Uterus (tissue), 4 donors: ENCODE measurements around the gene OFD1. TPM values are rescaled to one million over a fixed set of nuclear protein-coding genes. Genes with fewer than 3 reads are reported as not detected.

Experiments used
- DNase-seq, 2 donors: peaks; one replicate each; pipeline ENCODE4 v3.0.0-alpha.2; 2019 to 2020
- H3K27ac ChIP-seq, 2 donors: fragments of 200-600 bp; sonication (generic); 1 replicate in 1 of 2; 2 replicates in 1 of 2; pipeline ENCODE4 v1.5.1; 2016 to 2018
- H3K27me3 ChIP-seq, 2 donors: fragments of 200-600 bp; sonication (generic); one replicate each; pipeline ENCODE4 v1.5.1; 2018 to 2019; ENCODE audit warnings: control low read depth in 1 of 2
- H3K36me3 ChIP-seq, 2 donors: fragments of 200-600 bp; sonication (generic); one replicate each; pipeline ENCODE4 v1.5.1; 2019; ENCODE audit warnings: control low read depth in 1 of 2
- H3K4me1 ChIP-seq, 2 donors: fragments of 200-600 bp; sonication (generic); one replicate each; pipeline ENCODE4 v1.5.1; 2018 to 2019; ENCODE audit warnings: control low read depth in 1 of 2
- H3K4me3 ChIP-seq, 2 donors: fragments of 200-600 bp; sonication (generic); 1 replicate in 1 of 2; 2 replicates in 1 of 2; pipeline ENCODE4 v1.5.1; 2018 to 2019; ENCODE audit warnings: mild to moderate bottlenecking in 1 of 2
- H3K9me3 ChIP-seq, 2 donors: fragments of 200-600 bp; sonication (generic); one replicate each; pipeline ENCODE4 v1.5.1; 2019; ENCODE audit warnings: control low read depth in 1 of 2
- POLR2A ChIP-seq, 2 donors: fragments of 450-650 bp; IDR thresholded peaks; one replicate each; pipeline ENCODE4 v1.6.1; 2016; ENCODE audit warnings: antibody characterized with exemption in 2 of 2, mild to moderate bottlenecking in 1 of 2, moderate library complexity in 1 of 2
- intact Hi-C: fragments of 100-400 bp; cut with DNase I; formaldehyde crosslinking; loops from one replicate; pipeline ENCODE4 v1.15.1; 2023; ENCODE audit warnings: low total_unique reads
- total RNA-seq, 4 donors: library from RNA; depleted of rRNA in 3 of 4; stranded (reverse); fragments of >200 nt in 3 of 4; gene quantifications; one replicate each; pipeline versions ENCODE4 v1.1.0 to v1.2.4, GENCODE V29; 2014 to 2023
- TF ChIP-seq, protein P1 (sequence below), 4 experiments: fragments of 200-600 bp in 2 of 4; fragments of 450-650 bp in 2 of 4; sonication (generic) in 2 of 4; IDR thresholded peaks; one replicate each; pipeline ENCODE4 v1.5.1; 2016 to 2019; ENCODE audit warnings: antibody characterized with exemption in 4 of 4, mild to moderate bottlenecking in 2 of 4, moderate library complexity in 1 of 4
- donor health status: DM: yes; HTN: yes; CAD: no.

OFD1 gene
- total RNA-seq, 4 donors from 2014 or later, result 24.1 to 172 (median 49.7) TPM

DNA sequence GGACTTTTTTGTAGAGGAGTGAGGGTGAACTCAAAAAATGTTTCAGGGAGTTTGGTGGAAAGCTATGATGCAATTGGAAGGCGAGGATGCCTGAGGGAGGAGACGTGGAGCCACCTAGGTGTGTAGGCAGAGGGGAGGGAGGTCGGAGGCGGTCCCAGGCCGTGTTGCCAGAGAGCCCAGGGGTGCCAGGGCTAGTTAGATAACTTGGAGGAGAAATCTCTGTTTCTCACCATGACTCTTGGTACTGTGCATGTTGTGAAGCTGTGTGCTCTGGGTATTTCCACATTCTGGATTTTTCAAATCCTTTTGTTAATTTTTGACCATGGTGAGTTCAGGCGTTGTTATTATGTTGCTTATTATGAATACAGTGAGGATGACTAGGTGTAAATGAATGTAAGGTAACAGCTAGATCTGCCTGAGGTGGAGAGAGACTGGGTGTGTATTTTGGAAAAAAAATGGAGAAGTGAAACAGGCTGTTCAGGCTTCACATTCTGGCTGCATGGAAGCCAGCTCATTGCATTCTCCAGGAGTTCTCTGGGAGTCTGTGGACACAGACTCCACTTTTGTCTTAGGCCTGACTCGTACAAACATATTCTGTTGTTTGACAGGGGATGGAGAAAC is 41.1 kb upstream of the OFD1 start:
- Histone ChIP-seq H3K4me1 (no peaks in the 10 kb centered on the region), H3K27ac (peak overlapping the region; percentile 16 to 36), H3K9me3 (no peaks in the 10 kb centered on the region), H3K27me3 (no peaks in the 10 kb centered on the region), H3K36me3 (no peaks in the 10 kb centered on the region), H3K4me3 (no peak overlapping the region)
- TF ChIP-seq, protein P1, sequence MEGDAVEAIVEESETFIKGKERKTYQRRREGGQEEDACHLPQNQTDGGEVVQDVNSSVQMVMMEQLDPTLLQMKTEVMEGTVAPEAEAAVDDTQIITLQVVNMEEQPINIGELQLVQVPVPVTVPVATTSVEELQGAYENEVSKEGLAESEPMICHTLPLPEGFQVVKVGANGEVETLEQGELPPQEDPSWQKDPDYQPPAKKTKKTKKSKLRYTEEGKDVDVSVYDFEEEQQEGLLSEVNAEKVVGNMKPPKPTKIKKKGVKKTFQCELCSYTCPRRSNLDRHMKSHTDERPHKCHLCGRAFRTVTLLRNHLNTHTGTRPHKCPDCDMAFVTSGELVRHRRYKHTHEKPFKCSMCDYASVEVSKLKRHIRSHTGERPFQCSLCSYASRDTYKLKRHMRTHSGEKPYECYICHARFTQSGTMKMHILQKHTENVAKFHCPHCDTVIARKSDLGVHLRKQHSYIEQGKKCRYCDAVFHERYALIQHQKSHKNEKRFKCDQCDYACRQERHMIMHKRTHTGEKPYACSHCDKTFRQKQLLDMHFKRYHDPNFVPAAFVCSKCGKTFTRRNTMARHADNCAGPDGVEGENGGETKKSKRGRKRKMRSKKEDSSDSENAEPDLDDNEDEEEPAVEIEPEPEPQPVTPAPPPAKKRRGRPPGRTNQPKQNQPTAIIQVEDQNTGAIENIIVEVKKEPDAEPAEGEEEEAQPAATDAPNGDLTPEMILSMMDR (IDR thresholded peaks at IDR 0.05), result no peak
- TF ChIP-seq POLR2A (IDR thresholded peaks at IDR 0.05), result no peak
- no peak for DNase-seq
- intact Hi-C loops, result no loop called here

DNA sequence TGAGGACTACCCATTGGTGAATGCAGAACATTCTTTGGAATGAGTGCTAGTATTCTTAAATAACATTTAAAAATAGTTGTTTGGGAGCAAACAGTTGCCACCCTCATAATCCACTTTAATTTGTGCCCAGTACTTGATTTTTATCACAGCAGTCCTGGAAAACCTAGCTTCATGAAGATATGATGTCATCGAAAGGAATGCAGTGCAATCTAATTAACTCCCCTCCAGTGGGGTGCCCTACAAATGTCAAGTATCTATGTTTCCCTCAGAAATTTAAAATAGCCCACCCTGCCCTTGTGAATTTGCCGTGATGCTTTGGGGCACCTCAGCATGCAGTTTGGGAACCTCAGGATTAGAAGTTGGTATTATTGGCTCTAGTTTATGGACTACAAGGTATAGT is 40.2 kb upstream of the OFD1 start:
- no peaks in the 10 kb centered on the region for H3K9me3 ChIP-seq
- H3K4me3 ChIP-seq, result no peak overlapping the region
- intact Hi-C loops, result no loop called here
- peak overlapping the region; percentile 21 to 36 for H3K27ac ChIP-seq
- no peaks in the 10 kb centered on the region for H3K36me3 ChIP-seq
- DNase-seq, result no peak
- TF ChIP-seq, protein P1 (IDR thresholded peaks at IDR 0.05), result no peak
- TF ChIP-seq POLR2A (IDR thresholded peaks at IDR 0.05), result no peak
- H3K27me3 ChIP-seq, result no peaks in the 10 kb centered on the region
- no peaks in the 10 kb centered on the region for H3K4me1 ChIP-seq

DNA sequence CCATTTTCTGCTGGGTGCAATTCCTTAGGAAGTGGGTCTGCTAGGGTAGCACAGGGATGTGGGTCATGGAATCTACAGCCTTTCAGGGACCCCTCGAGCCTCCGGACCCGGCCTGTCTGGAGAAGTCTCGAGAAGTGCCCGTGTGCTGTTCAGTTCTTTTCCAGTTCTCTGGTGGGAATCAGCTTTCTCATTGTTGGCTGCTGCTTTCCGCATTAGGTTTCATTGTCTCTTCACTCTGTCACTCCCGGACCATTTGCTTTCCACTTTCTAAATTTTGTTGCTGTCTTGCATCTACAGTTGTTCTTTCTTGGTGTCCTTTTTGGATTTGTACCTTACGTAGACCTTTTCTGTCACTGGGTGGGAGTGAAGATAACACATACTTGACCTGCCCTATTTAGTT is 39.6 kb upstream of the OFD1 start:
- Histone ChIP-seq H3K36me3 (no peaks in the 10 kb centered on the region), H3K27ac (peak overlapping the region; percentile 21 to 36), H3K27me3 (no peaks in the 10 kb centered on the region), H3K4me3 (no peak overlapping the region), H3K4me1 (no peaks in the 10 kb centered on the region), H3K9me3 (no peaks in the 10 kb centered on the region)
- intact Hi-C loops, result no loop called here
- DNase-seq, result no peak
- TF ChIP-seq POLR2A (IDR thresholded peaks at IDR 0.05), result no peak
- TF ChIP-seq, protein P1 (IDR thresholded peaks at IDR 0.05), result no peak

DNA sequence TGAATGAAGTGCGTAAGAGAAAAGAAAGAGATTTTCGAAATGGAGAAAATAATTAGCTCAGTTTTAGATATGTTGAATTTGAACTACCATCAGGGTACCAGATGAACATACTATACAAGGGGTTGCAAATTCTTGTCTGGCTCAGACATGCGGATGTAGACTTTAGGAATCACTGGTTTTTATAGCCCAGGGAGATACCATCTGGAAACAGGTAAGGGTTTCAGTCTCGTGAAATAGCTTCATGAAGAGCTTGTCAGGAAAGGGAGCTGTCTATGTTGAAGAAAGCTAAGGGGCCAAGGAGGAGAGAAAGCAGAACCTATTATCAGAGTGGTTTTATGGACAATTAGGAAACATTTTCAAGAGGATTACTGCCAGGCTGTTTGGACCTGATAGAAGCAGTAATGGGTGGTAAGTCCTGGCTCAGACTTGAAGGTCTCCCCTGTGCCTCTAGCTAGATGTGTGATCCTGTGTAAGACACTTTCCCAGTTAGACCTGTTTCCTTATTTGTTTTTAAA is 38.9 kb upstream of the OFD1 start:
- no peak overlapping the region for H3K4me3 ChIP-seq
- H3K4me1 ChIP-seq, result no peaks in the 10 kb centered on the region
- no peaks in the 10 kb centered on the region for H3K36me3 ChIP-seq
- intact Hi-C loops, result no loop called here
- H3K27me3 ChIP-seq, result no peaks in the 10 kb centered on the region
- no peak overlapping the region for H3K27ac ChIP-seq
- TF ChIP-seq POLR2A (IDR thresholded peaks at IDR 0.05), result no peak
- TF ChIP-seq, protein P1 (IDR thresholded peaks at IDR 0.05), result no peak
- no peak for DNase-seq
- no peaks in the 10 kb centered on the region for H3K9me3 ChIP-seq

DNA sequence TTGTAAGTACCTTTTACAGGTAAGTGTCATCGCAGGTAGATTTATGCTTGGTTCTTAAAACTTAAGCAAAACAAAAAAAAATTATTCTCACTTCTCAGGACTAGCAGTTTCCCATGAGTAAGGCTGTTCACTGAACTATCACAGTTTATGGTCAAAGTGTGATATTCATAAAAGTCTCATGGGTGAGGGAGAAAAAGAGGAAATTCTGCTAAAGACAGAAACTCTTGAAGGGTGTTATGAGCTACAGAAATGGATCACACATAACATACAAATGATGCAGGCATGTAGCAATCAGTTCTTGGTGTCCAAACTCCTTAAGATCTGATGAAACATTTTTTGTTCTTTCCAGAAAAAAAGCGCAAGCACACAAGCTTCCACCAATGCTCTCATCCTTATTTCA is 37.1 kb upstream of the OFD1 start:
- Histone ChIP-seq H3K27ac (no peak overlapping the region), H3K36me3 (no peaks in the 10 kb centered on the region), H3K9me3 (no peaks in the 10 kb centered on the region), H3K4me1 (peaks cover 0 to 4% of the 10 kb centered on the region in 2 donors), H3K27me3 (no peaks in the 10 kb centered on the region), H3K4me3 (no peak overlapping the region)
- intact Hi-C loops, result no loop called here
- TF ChIP-seq, protein P1 (IDR thresholded peaks at IDR 0.05), result no peak
- no peak for TF ChIP-seq POLR2A (IDR thresholded peaks at IDR 0.05)
- no peak for DNase-seq
